ENCODE measurements around the gene UGT1A5. TPM values are rescaled to one million over a fixed set of nuclear protein-coding genes. Genes with fewer than 3 reads are reported as not detected.

Gene UGT1A5
- total and polyA plus RNA-seq, 10 of the 15 experiments (the other 5 are each of a cell fraction or from before 2014, with no cell fraction given) = not detected

DNA sequence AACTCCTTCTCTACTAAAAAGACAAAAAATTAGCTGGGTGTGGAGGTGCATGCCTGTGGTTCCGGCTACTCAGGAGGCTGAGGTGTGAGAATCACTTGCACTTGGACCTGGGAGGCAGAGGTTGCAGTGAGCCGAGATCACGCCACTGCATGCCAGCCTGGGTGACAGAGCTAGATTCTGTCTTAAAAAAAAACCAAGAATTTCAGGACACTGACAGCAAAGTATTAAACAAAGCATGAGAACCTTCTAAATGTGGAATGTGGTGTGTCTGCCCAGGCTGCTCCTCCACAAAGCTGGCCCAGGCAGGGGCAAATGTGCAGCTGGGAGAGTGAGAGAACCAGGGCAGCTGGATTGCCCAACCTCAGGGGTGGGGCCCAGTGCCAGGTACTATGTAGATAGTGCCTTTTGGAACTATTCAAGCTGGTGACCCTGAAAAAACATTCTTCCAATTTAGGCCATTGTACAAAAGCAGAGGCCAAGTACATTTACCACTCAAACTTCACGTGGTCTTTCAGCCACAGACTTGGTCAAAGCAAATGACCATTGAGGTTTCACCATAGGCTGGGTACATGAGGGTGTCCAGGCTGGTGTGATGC, 6.7 kb upstream of the UGT1A5 start:
- intact Hi-C loops (cut with micrococcal nuclease; ENCODE audit: unreplicated experiment) = no loop called here
- in situ Hi-C loops (cut with MboI) = no loop called here
- FAIRE-seq = no peak
- Histone ChIP-seq H3K27ac (ENCODE audit: control insufficient read depth, insufficient read depth) (no peak overlapping the region), H3K4me2 (ENCODE audit: control insufficient read depth, insufficient read depth) (no peak overlapping the region), H2AFZ (ENCODE audit: control insufficient read depth, low read depth, low read length) (no peak overlapping the region), H4K20me1 (ENCODE audit: control insufficient read depth, insufficient read depth) (no peaks in the 10 kb centered on the region), H3K9me3 (replicated peaks; ENCODE audit: control insufficient read depth, insufficient read depth, low read length) (no peaks in the 10 kb centered on the region; the same call in 1 of the 3 replicates), H3K27me3 (replicated peaks in 1 of 2; ENCODE audit: control insufficient read depth in 2 of 2, insufficient read depth in 2 of 2, low read length in 1 of 2) (peaks cover 0 to 2% of the 10 kb centered on the region in 2 experiments; a peak in 1 of 4 replicates), H3K36me3 (ENCODE audit: control insufficient read depth in 2 of 2, insufficient read depth in 2 of 2, low read length in 1 of 2) (no peaks in the 10 kb centered on the region), H3K4me1 (ENCODE audit: control insufficient read depth, insufficient read depth, low read length) (no peaks in the 10 kb centered on the region), H3K4me3 (no peak overlapping the region), H3K79me2 (ENCODE audit: control insufficient read depth, insufficient read depth, low read length) (no peaks in the 10 kb centered on the region), H3K9ac (ENCODE audit: control insufficient read depth, insufficient read depth, low read length) (no peak overlapping the region)
- BruUV-seq (replicated peaks) = no TSS peak
- SMC1A ChIA-PET (ENCODE audit: uncharacterized antibody, unreplicated experiment) = interaction anchor here (1.0 to 1.2 kb wide), 2 partner anchors 19 to 194 kb away, joined by 3 read pairs; no protein-coding TSS in a partner anchor
- POLR2A ChIA-PET = no interaction called here
- no peak for DNase-seq (ENCODE audit: low read depth, low spot score)
- CTCF ChIA-PET = interaction anchor here (1.1 to 1.3 kb wide), 2 partner anchors 11 to 300 kb away, joined by 3 read pairs; no protein-coding TSS in a partner anchor
- WGBS (ENCODE audit: insufficient coverage, insufficient replicate concordance, low lambda C conversion rate, missing lambda C conversion rate) = 38% methylated on average over 4 of the region's 4 CpGs
- RAD21 ChIA-PET (ENCODE audit: unreplicated experiment) = interaction anchor here (1.3 kb wide), 1 partner anchor 263 kb away, joined by 4 read pairs; no protein-coding TSS in a partner anchor
- no peak for ATAC-seq
- TF ChIP-seq MYB (IDR thresholded peaks at IDR 0.05; ENCODE audit: borderline replicate concordance, low read depth, low read length) (no peak), BCL3 (IDR thresholded peaks at IDR 0.05; ENCODE audit: borderline replicate concordance, insufficient read depth, low read depth, low read length, poor library complexity, severe bottlenecking) (no peak), FOS (IDR thresholded peaks at IDR 0.05; ENCODE audit: borderline replicate concordance, extremely low read depth, insufficient read length) (no peak), TCF12 (IDR thresholded peaks at IDR 0.05; ENCODE audit: low read depth, low read length) (no peak), SUZ12 (IDR thresholded peaks at IDR 0.05; ENCODE audit: unreplicated experiment) (no peak), NRF1 (conservative IDR thresholded peaks at IDR 0.05; ENCODE audit: low read depth, low read length) (no peak), PAX5 (IDR thresholded peaks at IDR 0.05; ENCODE audit: borderline replicate concordance, low read depth, low read length) (no peak), E4F1 (IDR thresholded peaks at IDR 0.05; ENCODE audit: borderline replicate concordance, partially characterized antibody) (no peak), NR2F1 (conservative IDR thresholded peaks at IDR 0.05) (no peak), RAD51 (IDR thresholded peaks at IDR 0.05) (no peak), HDAC6 (IDR thresholded peaks at IDR 0.05; ENCODE audit: unreplicated experiment) (no peak), PML (IDR thresholded peaks at IDR 0.05; ENCODE audit: low read length) (no peak), CBX5 (IDR thresholded peaks at IDR 0.05; ENCODE audit: low read depth) (no peak), CHD4 (IDR thresholded peaks at IDR 0.05) (no peak), SREBF1 (IDR thresholded peaks at IDR 0.05; ENCODE audit: low read length) (no peak)
- TF ChIP-seq, protein P1, sequence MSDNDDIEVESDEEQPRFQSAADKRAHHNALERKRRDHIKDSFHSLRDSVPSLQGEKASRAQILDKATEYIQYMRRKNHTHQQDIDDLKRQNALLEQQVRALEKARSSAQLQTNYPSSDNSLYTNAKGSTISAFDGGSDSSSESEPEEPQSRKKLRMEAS (IDR thresholded peaks at IDR 0.05; ENCODE audit: low read depth, low read length) = no peak
- TF ChIP-seq, protein P2, sequence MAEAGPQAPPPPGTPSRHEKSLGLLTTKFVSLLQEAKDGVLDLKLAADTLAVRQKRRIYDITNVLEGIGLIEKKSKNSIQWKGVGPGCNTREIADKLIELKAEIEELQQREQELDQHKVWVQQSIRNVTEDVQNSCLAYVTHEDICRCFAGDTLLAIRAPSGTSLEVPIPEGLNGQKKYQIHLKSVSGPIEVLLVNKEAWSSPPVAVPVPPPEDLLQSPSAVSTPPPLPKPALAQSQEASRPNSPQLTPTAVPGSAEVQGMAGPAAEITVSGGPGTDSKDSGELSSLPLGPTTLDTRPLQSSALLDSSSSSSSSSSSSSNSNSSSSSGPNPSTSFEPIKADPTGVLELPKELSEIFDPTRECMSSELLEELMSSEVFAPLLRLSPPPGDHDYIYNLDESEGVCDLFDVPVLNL (IDR thresholded peaks at IDR 0.05; ENCODE audit: low read depth, low read length) = no peak

All from GM12878 (cell line).